HEK293 (cell line): ENCODE results near the gene ELOVL6.

ENCODE experiments used
- CTCF ChIA-PET: fragments of 350-600 bp; formaldehyde crosslinking; extraction: SDS; loops from one replicate; lab custom pipeline; 2021; ENCODE audit warnings: antibody characterized with exemption; lab: Yijun Ruan, JAX
- POLR2A ChIA-PET: fragments of 300-600 bp; formaldehyde crosslinking; extraction: SDS; loops from one replicate; lab custom pipeline; 2020; ENCODE audit warnings: antibody characterized with exemption, inconsistent platforms; lab: Yijun Ruan, JAX
- H3K27ac ChIP-seq: fragments of 200-500 bp; sonication (Bioruptor generic); 2 replicates; pipeline ENCODE4 v1.5.1; 2014; ENCODE audit warnings: low read depth, low read length, control low read depth, inconsistent platforms; ENCODE audit errors: extremely low read depth
- H3K36me3 ChIP-seq, 2 experiments: fragments of 200-500 bp in 1 of 2; sonication (Bioruptor generic) in 1 of 2; 1 replicate in 1 of 2; 2 replicates in 1 of 2; pipeline ENCODE4 v1.5.1; 2014 to 2017; ENCODE audit warnings: inconsistent platforms in 2 of 2, low read length in 2 of 2; ENCODE audit not compliant: control insufficient read depth in 2 of 2, insufficient read depth in 1 of 2
- H3K4me1 ChIP-seq: fragments of 200-500 bp; sonication (Bioruptor generic); 2 replicates; pipeline ENCODE4 v1.5.1; 2014; ENCODE audit warnings: mild to moderate bottlenecking, low read length, inconsistent platforms; ENCODE audit not compliant: control insufficient read depth, insufficient read depth
- H3K4me3 ChIP-seq: 2 replicates; pipeline ENCODE4 v1.5.1; 2011; ENCODE audit warnings: low read depth, mild to moderate bottlenecking, control low read depth, low read length, moderate library complexity
- H3K9me3 ChIP-seq: fragments of 200-500 bp; sonication (Bioruptor generic); 2 replicates; pipeline ENCODE4 v1.5.1; 2014; ENCODE audit warnings: low read depth, low read length, inconsistent platforms; ENCODE audit not compliant: control insufficient read depth, insufficient read depth
- GFI1B ChIP-seq: fragments of 450-650 bp; formaldehyde crosslinking; IDR thresholded peaks from 2 replicates; pipeline ENCODE4 v1.5.1; 2016; ENCODE audit warnings: missing biosample characterization, missing genetic modification characterization
- RBAK ChIP-seq: fragments of 450-650 bp; formaldehyde crosslinking; IDR thresholded peaks from 2 replicates; pipeline ENCODE4 v1.5.1; 2016; ENCODE audit warnings: missing biosample characterization, missing genetic modification characterization
- REST ChIP-seq: fragments of 450-650 bp; formaldehyde crosslinking; IDR thresholded peaks from 2 replicates; pipeline ENCODE4 v1.5.1; 2016; ENCODE audit warnings: missing biosample characterization, missing genetic modification characterization
- SETDB1 ChIP-seq: IDR thresholded peaks from one replicate; pipeline ENCODE4 v1.6.1; 2017; ENCODE audit warnings: mild to moderate bottlenecking, low read length, moderate library complexity, mixed read lengths; ENCODE audit not compliant: insufficient read length
- ZBTB44 ChIP-seq: fragments of 450-650 bp; IDR thresholded peaks from 2 replicates; pipeline ENCODE4 v1.5.1; 2018; ENCODE audit warnings: missing biosample characterization, mild to moderate bottlenecking, missing genetic modification characterization
- ZBTB6 ChIP-seq: fragments of 450-650 bp; formaldehyde crosslinking; IDR thresholded peaks from 2 replicates; pipeline ENCODE4 v1.5.1; 2017; ENCODE audit warnings: missing biosample characterization, missing genetic modification characterization
- ZIC2 ChIP-seq: fragments of 450-650 bp; formaldehyde crosslinking; IDR thresholded peaks from 2 replicates; pipeline ENCODE4 v1.5.1; 2016; ENCODE audit warnings: missing biosample characterization, missing genetic modification characterization
- ZNF121 ChIP-seq: fragments of 450-650 bp; formaldehyde crosslinking; IDR thresholded peaks from 2 replicates; pipeline ENCODE4 v1.5.1; 2016; ENCODE audit warnings: missing biosample characterization, missing genetic modification characterization
- ZNF140 ChIP-seq: fragments of 450-650 bp; formaldehyde crosslinking; IDR thresholded peaks from 2 replicates; pipeline ENCODE4 v1.5.1; 2016; ENCODE audit warnings: missing biosample characterization, missing genetic modification characterization
- ZNF23 ChIP-seq: fragments of 450-650 bp; formaldehyde crosslinking; IDR thresholded peaks from 2 replicates; pipeline ENCODE4 v1.5.1; 2016; ENCODE audit warnings: missing biosample characterization, missing genetic modification characterization, borderline replicate concordance
- ZNF311 ChIP-seq: fragments of 450-650 bp; formaldehyde crosslinking; IDR thresholded peaks from 2 replicates; pipeline ENCODE4 v1.5.1; 2017; ENCODE audit warnings: missing biosample characterization, missing genetic modification characterization, borderline replicate concordance
- ZNF341 ChIP-seq: fragments of 450-650 bp; formaldehyde crosslinking; IDR thresholded peaks from 2 replicates; pipeline ENCODE4; 2016; ENCODE audit warnings: low read depth, missing biosample characterization, missing genetic modification characterization
- ZNF394 ChIP-seq: fragments of 450-650 bp; formaldehyde crosslinking; IDR thresholded peaks from 2 replicates; pipeline ENCODE4 v1.5.1; 2016; ENCODE audit warnings: missing biosample characterization, missing genetic modification characterization, mild to moderate bottlenecking, moderate library complexity, borderline replicate concordance
- ZNF423 ChIP-seq: fragments of 450-650 bp; formaldehyde crosslinking; IDR thresholded peaks from 2 replicates; pipeline ENCODE4 v1.5.1; 2016; ENCODE audit warnings: missing biosample characterization, missing genetic modification characterization
- ZNF426 ChIP-seq: fragments of 450-650 bp; formaldehyde crosslinking; IDR thresholded peaks from 2 replicates; pipeline ENCODE4 v1.5.1; 2017; ENCODE audit warnings: missing biosample characterization, missing genetic modification characterization, mild to moderate bottlenecking, inconsistent platforms, moderate library complexity
- ZNF621 ChIP-seq: fragments of 450-650 bp; formaldehyde crosslinking; IDR thresholded peaks from 2 replicates; pipeline ENCODE4 v1.5.1; 2017; ENCODE audit warnings: missing biosample characterization, missing genetic modification characterization
- ZNF645 ChIP-seq: fragments of 450-650 bp; formaldehyde crosslinking; IDR thresholded peaks from 2 replicates; pipeline ENCODE4; 2016; ENCODE audit warnings: missing biosample characterization, missing genetic modification characterization
- ZNF704 ChIP-seq: fragments of 450-650 bp; formaldehyde crosslinking; IDR thresholded peaks from 2 replicates; pipeline ENCODE4 v1.5.1; 2016; ENCODE audit warnings: missing biosample characterization, missing genetic modification characterization
- ZSCAN18 ChIP-seq: fragments of 450-650 bp; formaldehyde crosslinking; IDR thresholded peaks from 2 replicates; pipeline ENCODE4 v1.5.1; 2016; ENCODE audit warnings: missing biosample characterization, missing genetic modification characterization
- ZSCAN23 ChIP-seq: fragments of 450-650 bp; formaldehyde crosslinking; IDR thresholded peaks from 2 replicates; pipeline ENCODE4 v1.5.1; 2016; ENCODE audit warnings: missing biosample characterization, missing genetic modification characterization

The ELOVL6 gene

GRCh38 chr4:110211770-110212061 is 13.3 kb upstream of the ELOVL6 start:
- POLR2A ChIA-PET, result no interaction called here

GRCh38 chr4:110211007-110211769 is 12.8 kb upstream of the ELOVL6 start:
- H3K27ac ChIP-seq, result no peak overlapping the region
- TF ChIP-seq RBAK (tag by site-specific recombination) (0 out of 2 replicates have a peak, but pooled peaks have one; percentile 23), ZNF426 (peak; percentile 75), ZNF23 (no peak), ZNF311 (tag by site-specific recombination) (no peak), ZNF423 (tag by site-specific recombination) (no peak), ZNF394 (tag by site-specific recombination) (peak; percentile 87; the same call in 1 of the 2 replicates), ZSCAN18 (tag by site-specific recombination) (no peak), ZNF621 (tag by site-specific recombination) (no peak), REST (tag by site-specific recombination) (peak; percentile 53; the same call in 1 of the 2 replicates), ZNF341 (tag by site-specific recombination) (no peak), ZBTB44 (tag by site-specific recombination) (no peak), ZBTB6 (tag by site-specific recombination) (no peak), GFI1B (tag by site-specific recombination) (no peak), ZIC2 (tag by site-specific recombination) (no peak), ZNF140 (tag by site-specific recombination) (peak; percentile 63; the same call in 1 of the 2 replicates), SETDB1 (no peak), ZNF645 (tag by site-specific recombination) (no peak), ZSCAN23 (tag by site-specific recombination) (no peak)

More at GRCh38 chr4:110211770-110212061, 13.3 kb upstream of the ELOVL6 start:
- no peak for TF ChIP-seq ZNF704
- no peak for TF ChIP-seq ZNF121 (tag by site-specific recombination)
- Histone ChIP-seq H3K27ac (no peak overlapping the region), H3K9me3 (no peaks in the 10 kb centered on the region), H3K36me3 (no peaks in the 10 kb centered on the region), H3K4me1 (no peaks in the 10 kb centered on the region), H3K4me3 (no peak overlapping the region)
- CTCF ChIA-PET, result interaction anchor here (0.5 to 1.4 kb wide), 4 partner anchors 12 to 202 kb away, joined by 3 to 5 read pairs (median 4); no protein-coding TSS in a partner anchor

More at GRCh38 chr4:110211007-110211769, 12.8 kb upstream of the ELOVL6 start:
- no peaks in the 10 kb centered on the region for H3K36me3 ChIP-seq
- CTCF ChIA-PET, result interaction anchor here (0.6 to 1.4 kb wide), 5 partner anchors 11 to 289 kb away, joined by 3 to 5 read pairs (median 4); no protein-coding TSS in a partner anchor
- no peak overlapping the region for H3K4me3 ChIP-seq
- H3K4me1 ChIP-seq, result no peaks in the 10 kb centered on the region
- POLR2A ChIA-PET, result no interaction called here
- H3K9me3 ChIP-seq, result no peaks in the 10 kb centered on the region
